ENCODE data around the gene FAM180B. TPM values are rescaled to one million over a fixed set of nuclear protein-coding genes. Genes with fewer than 3 reads are reported as not detected.
"Not testable (repeated sequence)": the region's sequence is repeated elsewhere in the genome, so short reads cannot be mapped to it uniquely, and the experiment has no call there.

The FAM180B gene
- polyA plus RNA-seq, 1 experiment, result not detected

- Histone ChIP-seq H3K4me3 (ENCODE audit: low read depth, low read length) (no peak overlapping the region), H3K27ac (ENCODE audit: low read depth, low read length) (no peak overlapping the region), H3K9me3 (ENCODE audit: control insufficient read depth, insufficient read depth, low read length) (no peaks in the 10 kb centered on the region; the same call in 1 of the 2 replicates), H3K27me3 (ENCODE audit: control insufficient read depth, insufficient read depth, low read length) (no peaks in the 10 kb centered on the region)
- DNase-seq (ENCODE audit: low read depth, low spot score), result no peak
- POLR2A ChIA-PET, result interaction anchor here (0.6 kb wide), 1 partner anchor 40 kb away, joined by 3 read pairs; no protein-coding TSS in a partner anchor
- no peak for TF ChIP-seq CTCF (IDR thresholded peaks at IDR 0.05; ENCODE audit: low read depth, low read length)
- CTCF ChIA-PET, result interaction anchor here (0.7 kb wide), 1 partner anchor 9 kb away, joined by 3 read pairs; no protein-coding TSS in a partner anchor
Measured at GRCh38 chr11:47560426-47560825, 26.1 kb upstream of the FAM180B start.

- not testable (repeated sequence) for H3K4me3 ChIP-seq (ENCODE audit: low read depth, low read length); DNase-seq (ENCODE audit: low read depth, low spot score); H3K27me3 ChIP-seq (ENCODE audit: control insufficient read depth, insufficient read depth, low read length); H3K27ac ChIP-seq (ENCODE audit: low read depth, low read length); H3K9me3 ChIP-seq (ENCODE audit: control insufficient read depth, insufficient read depth, low read length)
- ChIA-PET POLR2A (interaction anchor here (0.7 kb wide), 1 partner anchor 151 kb away, joined by 7 read pairs; no protein-coding TSS in a partner anchor), CTCF (interaction anchor here (0.5 kb wide), 1 partner anchor 9 kb away, joined by 3 read pairs; the partner anchor contains the start of gene CELF1)
Measured at GRCh38 chr11:47562393-47562792, 24.1 kb upstream of the FAM180B start.

- CTCF ChIA-PET, result interaction anchor here (0.6 to 1.5 kb wide), 5 partner anchors 9 to 132 kb away, joined by 3 to 11 read pairs (median 4); partner anchors contain the start of gene CELF1
- H3K4me3 ChIP-seq (ENCODE audit: low read depth, low read length); DNase-seq (ENCODE audit: low read depth, low spot score): not testable (repeated sequence)
Measured at GRCh38 chr11:47564366-47564765, 22.1 kb upstream of the FAM180B start.

GRCh38 chr11:47564933-47565339, 21.5 kb upstream of the FAM180B start:
- Histone ChIP-seq H3K4me3 (ENCODE audit: low read depth, low read length) (peak overlapping the region; percentile 82), H3K27ac (ENCODE audit: low read depth, low read length) (peak overlapping the region; percentile 57), H3K27me3 (ENCODE audit: control insufficient read depth, insufficient read depth, low read length) (no peaks in the 10 kb centered on the region), H3K9me3 (ENCODE audit: control insufficient read depth, insufficient read depth, low read length) (no peaks in the 10 kb centered on the region; the same call in 1 of the 2 replicates)
- POLR2A ChIA-PET, result interaction anchor here (1.1 kb wide), 1 partner anchor 14 kb away, joined by 6 read pairs; the partner anchor contains the start of genes KBTBD4 and NDUFS3
- TF ChIP-seq CTCF (IDR thresholded peaks at IDR 0.05; ENCODE audit: low read depth, low read length), result no peak
- CTCF ChIA-PET, result interaction anchor here (1.2 to 1.5 kb wide), 3 partner anchors 10 to 52 kb away, joined by 4 to 11 read pairs (median 6); partner anchors contain the start of gene CELF1
- no peak for DNase-seq (ENCODE audit: low read depth, low spot score)

More at GRCh38 chr11:47564366-47564765, 22.1 kb upstream of the FAM180B start:
- not testable (repeated sequence) for H3K27me3 ChIP-seq (ENCODE audit: control insufficient read depth, insufficient read depth, low read length); H3K27ac ChIP-seq (ENCODE audit: low read depth, low read length); H3K9me3 ChIP-seq (ENCODE audit: control insufficient read depth, insufficient read depth, low read length)
- POLR2A ChIA-PET, result interaction anchor here (1.1 kb wide), 1 partner anchor 14 kb away, joined by 6 read pairs; the partner anchor contains the start of genes KBTBD4 and NDUFS3

GRCh38 chr11:47565340-47566148, 20.9 kb upstream of the FAM180B start, which contains the start of gene PTPMT1:
PTPMT1 (plus strand) TSS chr11:47565599; CDS start chr11:47565623, 24 bp downstream.
- CTCF ChIA-PET, result interaction anchor here (1.2 to 1.5 kb wide), 3 partner anchors 10 to 52 kb away, joined by 4 to 11 read pairs (median 6); partner anchors contain the start of gene CELF1
- POLR2A ChIA-PET, result interaction anchor here (1.1 kb wide), 1 partner anchor 13 kb away, joined by 6 read pairs; the partner anchor contains the start of genes KBTBD4 and NDUFS3

More at GRCh38 chr11:47565340-47566148, 20.9 kb upstream of the FAM180B start, which contains the start of gene PTPMT1:
- Histone ChIP-seq H3K9me3 (ENCODE audit: control insufficient read depth, insufficient read depth, low read length) (no peaks in the 10 kb centered on the region; the same call in 1 of the 2 replicates), H3K4me3 (ENCODE audit: low read depth, low read length) (peak within 1 kb of the TSS; percentile 82), H3K27ac (ENCODE audit: low read depth, low read length) (peak within 1 kb of the TSS; percentile 57), H3K27me3 (ENCODE audit: control insufficient read depth, insufficient read depth, low read length) (no peaks in the 10 kb centered on the region)
- no peak for TF ChIP-seq CTCF (IDR thresholded peaks at IDR 0.05; ENCODE audit: low read depth, low read length)
- no peak for DNase-seq (ENCODE audit: low read depth, low spot score)

Measured in AG04450 (cell line).